Measurements from ENCODE around the gene E2F2. TPM values are rescaled to one million over a fixed set of nuclear protein-coding genes. Genes with fewer than 3 reads are reported as not detected.

Gene E2F2
- total and polyA plus RNA-seq, 11 donors: 0.04 to 2.7 (median 0.15) TPM; not detected in 1

DNA sequence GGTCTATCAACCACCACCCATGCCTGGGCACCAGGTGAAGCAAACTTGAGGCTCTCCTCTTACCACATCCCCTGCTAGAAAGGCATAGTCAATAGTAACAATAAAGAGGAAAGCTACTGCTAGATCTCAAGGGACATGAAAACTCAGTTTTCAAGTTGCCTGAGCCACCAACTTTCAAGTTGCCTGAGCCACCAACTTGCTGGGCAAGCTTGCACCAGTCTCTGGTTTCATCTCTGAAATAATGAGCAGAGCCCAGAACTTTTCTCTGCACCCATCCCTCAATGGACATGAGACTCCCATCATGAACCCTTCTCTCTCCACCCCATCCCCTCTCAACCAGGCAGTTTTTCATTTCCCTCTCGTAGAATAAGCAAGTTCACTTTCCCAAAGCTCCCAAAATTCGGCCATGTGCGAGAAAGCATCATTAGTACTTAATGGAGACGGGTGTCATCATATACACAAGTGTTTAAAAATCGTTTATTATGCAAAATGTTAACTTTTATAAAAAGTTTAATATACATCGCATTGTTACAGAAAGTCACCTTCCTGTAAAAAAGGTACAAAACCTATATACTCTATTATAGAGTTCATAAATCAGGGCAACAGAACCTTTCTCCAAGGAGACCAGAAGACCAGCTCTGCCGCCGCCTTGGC lies 26.6 kb upstream of the E2F2 start:
- DNase-seq: no peak
- WGBS, 4 donors: 35 to 47% (median 42%) methylated on average over 8 of the region's 8 CpGs
- TF ChIP-seq CTCF (IDR thresholded peaks at IDR 0.05) (no peak), POLR2A (IDR thresholded peaks at IDR 0.05) (no peak)
- Histone ChIP-seq H3K27ac (peak overlapping the region; percentile 83 to 97 (median 94)), H3K4me3 (peak overlapping the region; percentile 60 to 92 (median 79)), H3K4me1 (peaks cover 4 to 83% (median 57%) of the 10 kb centered on the region in 12 donors), H3K36me3 (peaks cover 0 to 25% (median 14%) of the 10 kb centered on the region in 9 donors), H3K27me3 (peaks cover 0 to 9% (median 0%) of the 10 kb centered on the region in 9 donors), H3K9me3 (no peaks in the 10 kb centered on the region)
- ATAC-seq: no peak
- intact Hi-C loops (cut with DNase I): loop anchor here in 2 of 10 donors (5.0 to 10.0 kb wide), 2 partner anchors 80 to 197 kb away; no protein-coding TSS in a partner anchor

DNA sequence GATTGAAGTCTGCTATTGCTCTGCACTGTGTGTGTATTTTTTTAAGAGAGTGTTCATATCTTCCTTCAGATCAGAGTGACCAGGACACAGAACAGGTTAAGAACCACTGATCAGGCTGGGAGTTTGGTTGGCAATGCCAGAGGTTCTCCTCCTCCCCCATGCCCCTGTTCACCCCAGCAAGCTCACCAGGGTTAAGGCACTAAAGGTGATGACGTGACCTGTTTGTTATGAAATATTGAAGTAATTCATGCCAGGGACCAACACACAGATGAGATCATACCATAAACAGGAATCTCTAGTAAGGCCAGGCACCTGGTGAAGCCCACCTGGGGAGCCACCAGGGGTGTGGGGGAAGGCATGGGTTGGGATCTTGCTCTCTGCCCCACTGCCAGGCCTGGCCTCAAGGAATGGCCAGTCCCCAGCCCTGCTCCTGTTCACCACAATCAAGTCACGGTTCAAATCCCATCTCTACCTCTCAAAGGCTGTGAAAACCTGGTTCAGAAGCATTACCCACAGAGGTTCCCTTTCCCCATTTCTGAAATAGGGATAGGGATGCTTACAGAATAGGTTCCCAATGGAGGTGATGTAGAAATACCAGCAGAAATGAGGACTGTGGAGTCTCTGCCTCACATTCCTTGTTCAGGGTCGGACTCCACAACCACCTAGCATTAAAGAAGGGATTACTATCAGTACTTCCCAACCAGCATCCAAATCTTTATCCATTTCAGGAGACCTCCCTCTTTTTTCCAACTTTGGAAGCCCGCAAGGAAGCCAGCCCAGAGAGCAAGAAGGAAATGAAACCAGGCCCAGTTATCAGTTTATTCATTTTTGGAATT lies 25.8 kb upstream of the E2F2 start:
- 33 to 55% (median 44%) methylated on average over 4 of the region's 4 CpGs for WGBS, 4 donors
- Histone ChIP-seq H3K36me3 (peaks cover 0 to 25% (median 14%) of the 10 kb centered on the region in 9 donors), H3K4me1 (peaks cover 4 to 75% (median 54%) of the 10 kb centered on the region in 12 donors), H3K27ac (peak overlapping the region; percentile 83 to 97 (median 94)), H3K4me3 (peak overlapping the region; percentile 60 to 92 (median 79)), H3K9me3 (no peaks in the 10 kb centered on the region), H3K27me3 (peaks cover 0 to 9% (median 0%) of the 10 kb centered on the region in 9 donors)
- ATAC-seq (no peak), DNase-seq (no peak)
- intact Hi-C loops (cut with DNase I): loop anchor here in 2 of 10 donors (5.0 to 10.0 kb wide), 2 partner anchors 80 to 198 kb away; no protein-coding TSS in a partner anchor
- TF ChIP-seq CTCF (IDR thresholded peaks at IDR 0.05) (no peak), POLR2A (IDR thresholded peaks at IDR 0.05) (no peak)

- 26 to 43% (median 36%) methylated on average over 9 of the region's 9 CpGs for WGBS, 4 donors
- peak in 1 of 4 donors; percentile 0 for ATAC-seq
- Histone ChIP-seq H3K9me3 (no peaks in the 10 kb centered on the region), H3K27me3 (peaks cover 0 to 9% (median 0%) of the 10 kb centered on the region in 9 donors), H3K27ac (peak overlapping the region; percentile 83 to 97 (median 94)), H3K4me1 (peaks cover 0 to 68% (median 46%) of the 10 kb centered on the region in 12 donors), H3K4me3 (peak overlapping the region in 11 of 12 donors; percentile 1 to 92 (median 80)), H3K36me3 (peaks cover 0 to 25% (median 14%) of the 10 kb centered on the region in 9 donors)
- intact Hi-C loops (cut with DNase I): loop anchor here in 2 of 10 donors (5.0 to 10.0 kb wide), 2 partner anchors 81 to 199 kb away; no protein-coding TSS in a partner anchor
- no peak for TF ChIP-seq CTCF (IDR thresholded peaks at IDR 0.05)
- no peak for TF ChIP-seq POLR2A (IDR thresholded peaks at IDR 0.05)
- peak in 2 of 5 donors; percentile 28 to 42 for DNase-seq
Measured at GRCh38 chr1:23555986-23556634, 25.1 kb upstream of the E2F2 start.

Data from heart left ventricle (tissue), 16 donors.